K562 (cell line): Measurements from ENCODE around the gene CCDC171. TPM values are rescaled to one million over a fixed set of nuclear protein-coding genes. Genes with fewer than 3 reads are reported as not detected.

ENCODE experiments used
- CUX1 ChIP-seq: fragments of 200-800 bp; sonication (Bioruptor generic); IDR thresholded peaks from 2 replicates; pipeline ENCODE4 v1.6.1; 2016; ENCODE audit warnings: missing genetic modification characterization, missing compliant biosample characterization
- FOXK2 ChIP-seq, 2 experiments: fragments of 450-650 bp; IDR thresholded peaks in 1 of 2; conservative IDR thresholded peaks in 1 of 2; 2 replicates each; pipeline ENCODE4 v1.6.1; 2016; ENCODE audit warnings: low read depth in 2 of 2, mild to moderate bottlenecking in 1 of 2
- FOXO4 ChIP-seq: fragments of 450-650 bp; formaldehyde crosslinking; IDR thresholded peaks from 2 replicates; pipeline ENCODE4 v1.4.0; 2020; ENCODE audit warnings: mild to moderate bottlenecking, moderate library complexity
- HNRNPUL1 ChIP-seq: fragments of 200-400 bp; formaldehyde crosslinking; IDR thresholded peaks from 2 replicates; pipeline ENCODE4 v1.6.1; 2017; ENCODE audit warnings: low read length
- MAX ChIP-seq: sonication (generic); formaldehyde crosslinking; IDR thresholded peaks from 2 replicates; pipeline ENCODE4 v1.9.0; 2022; ENCODE audit warnings: mild to moderate bottlenecking, missing genetic modification reagents
- NCOA4 ChIP-seq: fragments of 450-650 bp; IDR thresholded peaks from 2 replicates; pipeline ENCODE4 v1.6.1; 2018; ENCODE audit warnings: mild to moderate bottlenecking; ENCODE audit not compliant: partially characterized antibody
- NFATC3 ChIP-seq: fragments of 450-650 bp; IDR thresholded peaks from 2 replicates; pipeline ENCODE4 v1.6.1; 2017; ENCODE audit warnings: mild to moderate bottlenecking
- NR3C1 ChIP-seq: sonication (generic); formaldehyde crosslinking; IDR thresholded peaks from 2 replicates; pipeline ENCODE4 v1.8.1; 2022; ENCODE audit warnings: missing genetic modification reagents
- RNF2 ChIP-seq: sonication (generic); IDR thresholded peaks from 2 replicates; pipeline ENCODE4 v1.6.1; 2016
- TAF7 ChIP-seq: fragments of 450-650 bp; IDR thresholded peaks from 2 replicates; pipeline ENCODE4 v1.6.1; 2016; ENCODE audit warnings: missing genetic modification characterization, missing compliant biosample characterization
- TEAD1 ChIP-seq, 2 experiments: fragments of 450-650 bp in 1 of 2; sonication (generic) in 1 of 2; formaldehyde crosslinking; IDR thresholded peaks; 2 replicates each; pipeline versions ENCODE4 v1.4.0 to v1.8.0; 2020 to 2022; ENCODE audit warnings: mild to moderate bottlenecking in 2 of 2, missing genetic modification reagents in 1 of 2
- ZBTB12 ChIP-seq: fragments of 250-450 bp; sonication (Bioruptor Pico); IDR thresholded peaks from 2 replicates; pipeline ENCODE4 v1.4.0; 2020
- ZBTB33 ChIP-seq: sonication (generic); formaldehyde crosslinking; IDR thresholded peaks from 2 replicates; pipeline ENCODE4 v1.8.1; 2023; ENCODE audit warnings: mild to moderate bottlenecking, missing genetic modification reagents
- ZFP91 ChIP-seq: sonication (generic); formaldehyde crosslinking; IDR thresholded peaks from 2 replicates; pipeline ENCODE4 v1.8.0; 2022; ENCODE audit warnings: mild to moderate bottlenecking, missing genetic modification reagents
- ZNF436 ChIP-seq: fragments of 250-450, 450-650 bp; sonication (Bioruptor Pico); formaldehyde crosslinking; IDR thresholded peaks from 2 replicates; pipeline ENCODE4 v1.7.0; 2020; ENCODE audit warnings: mild to moderate bottlenecking
- polyA plus RNA-seq, 8 experiments: library from polyadenylated mRNA; depleted of rRNA in 4 of 8; stranded (reverse) in 5 of 8; unstranded in 3 of 8; fragments of >200 nt; fragmentation: Nextera tagmentation in 2 of 8; fragmentation: Illumina TruSeq in 1 of 8; extraction: Ambion mirVana in 2 of 8; extraction: Trizol in 1 of 8; gene quantifications; 2 replicates each; pipeline versions ENCODE4 v1.2.1 to v1.2.3, GENCODE V29; 2011 to 2014; ENCODE audit warnings: inconsistent platforms in 1 of 8, missing spikeins in 1 of 8
- total RNA-seq, 7 experiments: library from RNA; depleted of rRNA in 6 of 7; stranded (reverse); fragments of >200 nt in 6 of 7; fragmentation: Illumina TruSeq in 2 of 7; extraction: Trizol in 2 of 7; gene quantifications; 2 replicates each; pipeline versions ENCODE4 v1.2.1 to v1.2.3, GENCODE V29; 2011 to 2021; ENCODE audit warnings: low replicate concordance in 1 of 7

The CCDC171 gene
- total and polyA plus RNA-seq, 9 of the 15 experiments (the other 6 are each of a cell fraction or from before 2014, with no cell fraction given) = 0.08 to 3.8 (median 0.27) TPM

- TF ChIP-seq TAF7 = no peak
- no peak for TF ChIP-seq ZBTB12 (CRISPR knock-in tag)
- no peak for TF ChIP-seq ZNF436 (CRISPR knock-in tag)
- TF ChIP-seq TEAD1 (CRISPR knock-in tag; IDR thresholded peaks at IDR 0.05) = 0 out of 4 replicates have a peak, but pooled peaks of 1 of the 2 experiments have one; percentile 26
- no peak for TF ChIP-seq NFATC3
- TF ChIP-seq MAX (CRISPR knock-in tag) = peak; percentile 81
- TF ChIP-seq NCOA4 = no peak
- no peak for TF ChIP-seq ZBTB33 (CRISPR knock-in tag)
- no peak for TF ChIP-seq FOXK2 (conservative IDR thresholded peaks at IDR 0.05 in 1 of 2, IDR thresholded peaks at IDR 0.05 in 1 of 2; ENCODE audit: low read depth in 2 of 2)
- no peak for TF ChIP-seq NR3C1
- TF ChIP-seq CUX1 (CRISPR knock-in tag) = no peak
- no peak for TF ChIP-seq ZFP91 (CRISPR knock-in tag)
- TF ChIP-seq RNF2 = no peak
- no peak for TF ChIP-seq FOXO4 (CRISPR knock-in tag)
- no peak for TF ChIP-seq HNRNPUL1
Measured at GRCh38 chr9:15552636-15553527, at the start of gene CCDC171 (continued).
